HepG2 (cell line): ENCODE measurements around the gene SETD1A. TPM values are rescaled to one million over a fixed set of nuclear protein-coding genes. Genes with fewer than 3 reads are reported as not detected.

Source experiments
- NFE2L1 ChIP-seq: sonication (generic); formaldehyde crosslinking; IDR thresholded peaks from 2 replicates; pipeline ENCODE4 v1.4.0; 2020; ENCODE audit warnings: missing genetic modification reagents, mild to moderate bottlenecking, borderline replicate concordance
- RBAK ChIP-seq: sonication (generic); formaldehyde crosslinking; IDR thresholded peaks from 2 replicates; pipeline ENCODE4 v1.5.1; 2020; ENCODE audit warnings: mild to moderate bottlenecking, missing genetic modification reagents
- RFXANK ChIP-seq: IDR thresholded peaks from 2 replicates; pipeline ENCODE4 v1.6.1; 2016
- SMYD3 ChIP-seq: sonication (generic); formaldehyde crosslinking; IDR thresholded peaks from 2 replicates; pipeline ENCODE4 v1.8.1; 2023; ENCODE audit warnings: mild to moderate bottlenecking, missing genetic modification reagents
- SOX13 ChIP-seq, 3 experiments: fragments of 450-650 bp in 1 of 3; sonication (generic) in 1 of 3; formaldehyde crosslinking in 1 of 3; IDR thresholded peaks in 2 of 3; conservative IDR thresholded peaks in 1 of 3; 2 replicates each; pipeline versions ENCODE4 v1.5.0 to v1.6.1; 2016 to 2020; ENCODE audit warnings: antibody characterized with exemption in 1 of 3, mild to moderate bottlenecking in 1 of 3, missing compliant biosample characterization in 1 of 3, missing genetic modification reagents in 1 of 3, moderate library complexity in 1 of 3
- ZBTB20 ChIP-seq: sonication (generic); formaldehyde crosslinking; IDR thresholded peaks from 2 replicates; pipeline ENCODE4 v1.8.1; 2023; ENCODE audit warnings: missing genetic modification reagents, low read depth, mild to moderate bottlenecking, borderline replicate concordance
- ZBTB21 ChIP-seq: sonication (generic); formaldehyde crosslinking; IDR thresholded peaks from 2 replicates; pipeline ENCODE4 v1.4.0; 2020; ENCODE audit warnings: missing genetic modification reagents
- ZIK1 ChIP-seq: sonication (generic); formaldehyde crosslinking; IDR thresholded peaks from 2 replicates; pipeline ENCODE4 v1.5.0; 2020; ENCODE audit warnings: mild to moderate bottlenecking, low read depth, missing genetic modification reagents, borderline replicate concordance
- ZMYM2 ChIP-seq: sonication (generic); formaldehyde crosslinking; IDR thresholded peaks from 2 replicates; pipeline ENCODE4 v1.8.0; 2022; ENCODE audit warnings: mild to moderate bottlenecking, missing genetic modification reagents
- ZNF225 ChIP-seq: sonication (generic); formaldehyde crosslinking; IDR thresholded peaks from 2 replicates; pipeline ENCODE4 v1.4.0; 2020; ENCODE audit warnings: mild to moderate bottlenecking, missing genetic modification reagents
- ZNF343 ChIP-seq: sonication (generic); formaldehyde crosslinking; IDR thresholded peaks from 2 replicates; pipeline ENCODE4 v1.4.0; 2020; ENCODE audit warnings: mild to moderate bottlenecking, missing genetic modification reagents
- ZNF724P ChIP-seq: sonication (generic); formaldehyde crosslinking; IDR thresholded peaks from 2 replicates; pipeline ENCODE4 v1.8.0; 2022; ENCODE audit warnings: missing genetic modification reagents, borderline replicate concordance
- polyA plus RNA-seq, 8 experiments: library from polyadenylated mRNA; depleted of rRNA in 3 of 8; stranded (reverse) in 7 of 8; unstranded in 1 of 8; fragments of >200 nt; fragmentation: Illumina TruSeq in 4 of 8; extraction: Trizol in 4 of 8; gene quantifications; 2 replicates each; pipeline versions ENCODE4 v1.2.1 to v1.2.3, GENCODE V29; 2011 to 2016; ENCODE audit warnings: low read depth in 4 of 8, missing spikeins in 1 of 8, mixed read lengths in 1 of 8; ENCODE audit not compliant: insufficient read depth in 1 of 8
- total RNA-seq, 5 experiments: library from RNA; depleted of rRNA; stranded (reverse); fragments of >200 nt; fragmentation: Illumina TruSeq; extraction: Trizol; gene quantifications; 2 replicates each; pipeline ENCODE4 v1.2.3, GENCODE V29; 2016; ENCODE audit warnings: low read depth in 1 of 5
- TF ChIP-seq, protein P1 (sequence below): sonication (generic); formaldehyde crosslinking; IDR thresholded peaks from 2 replicates; pipeline ENCODE4 v1.8.1; 2022; ENCODE audit warnings: low read depth, mild to moderate bottlenecking, missing genetic modification reagents
- TF ChIP-seq, protein P2 (sequence below): sonication (generic); formaldehyde crosslinking; IDR thresholded peaks from 2 replicates; pipeline ENCODE4 v1.5.0; 2020; ENCODE audit warnings: missing genetic modification reagents
- TF ChIP-seq, protein P3 (sequence below): IDR thresholded peaks from 2 replicates; pipeline ENCODE4 v1.6.1; 2016; ENCODE audit warnings: low read depth, borderline replicate concordance
- TF ChIP-seq, protein P4 (sequence below): sonication (generic); formaldehyde crosslinking; IDR thresholded peaks from 2 replicates; pipeline ENCODE4 v1.4.0; 2020; ENCODE audit warnings: missing genetic modification reagents, mild to moderate bottlenecking, borderline replicate concordance
- TF ChIP-seq, protein P5 (sequence below): sonication (generic); formaldehyde crosslinking; IDR thresholded peaks from 2 replicates; pipeline ENCODE4 v1.4.0; 2020; ENCODE audit warnings: mild to moderate bottlenecking, missing genetic modification reagents

SETD1A gene
- total and polyA plus RNA-seq, 2 of the 13 experiments (the other 11 are each of a cell fraction or from before 2014, with no cell fraction given), result 3.8 to 5.6 TPM

DNA sequence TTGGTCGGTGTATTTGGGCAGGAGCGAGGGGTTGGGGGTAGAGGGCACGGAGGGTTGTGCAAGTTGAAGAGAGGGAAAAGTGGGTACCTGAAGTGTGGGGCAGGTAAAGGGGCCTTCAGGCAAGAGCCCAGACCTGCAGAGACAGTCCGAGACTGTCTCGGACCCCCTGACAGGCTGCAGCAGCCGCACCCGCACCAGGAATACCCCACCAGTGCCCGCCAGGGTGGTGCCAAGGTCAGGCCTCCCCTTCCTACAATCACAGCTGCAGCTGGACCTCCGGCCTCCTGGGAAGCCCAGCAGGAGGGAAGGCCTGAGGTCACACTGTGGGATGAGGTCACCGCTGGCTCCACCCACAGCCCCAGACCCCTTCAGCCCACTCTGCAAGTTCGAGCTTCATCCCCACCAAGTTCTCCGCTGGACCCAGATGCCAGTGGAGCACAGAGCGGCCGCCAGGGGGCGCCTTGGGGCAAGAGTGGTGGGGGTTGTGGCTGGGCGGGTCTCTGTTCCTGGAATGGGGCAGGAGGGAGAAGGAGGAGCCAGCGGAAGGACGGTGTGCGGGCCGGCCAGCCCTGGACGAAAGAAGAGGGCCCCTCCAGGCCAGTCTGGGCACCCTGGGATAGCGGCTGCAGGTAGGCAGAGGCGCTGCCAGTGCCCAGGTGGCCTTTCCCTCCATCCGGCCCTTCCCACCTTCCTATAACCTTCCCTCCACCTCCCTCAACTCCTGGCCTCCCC is 27.3 kb downstream of the SETD1A start, which contains the start of gene HSD3B7 (continued):
- TF ChIP-seq, protein P1, sequence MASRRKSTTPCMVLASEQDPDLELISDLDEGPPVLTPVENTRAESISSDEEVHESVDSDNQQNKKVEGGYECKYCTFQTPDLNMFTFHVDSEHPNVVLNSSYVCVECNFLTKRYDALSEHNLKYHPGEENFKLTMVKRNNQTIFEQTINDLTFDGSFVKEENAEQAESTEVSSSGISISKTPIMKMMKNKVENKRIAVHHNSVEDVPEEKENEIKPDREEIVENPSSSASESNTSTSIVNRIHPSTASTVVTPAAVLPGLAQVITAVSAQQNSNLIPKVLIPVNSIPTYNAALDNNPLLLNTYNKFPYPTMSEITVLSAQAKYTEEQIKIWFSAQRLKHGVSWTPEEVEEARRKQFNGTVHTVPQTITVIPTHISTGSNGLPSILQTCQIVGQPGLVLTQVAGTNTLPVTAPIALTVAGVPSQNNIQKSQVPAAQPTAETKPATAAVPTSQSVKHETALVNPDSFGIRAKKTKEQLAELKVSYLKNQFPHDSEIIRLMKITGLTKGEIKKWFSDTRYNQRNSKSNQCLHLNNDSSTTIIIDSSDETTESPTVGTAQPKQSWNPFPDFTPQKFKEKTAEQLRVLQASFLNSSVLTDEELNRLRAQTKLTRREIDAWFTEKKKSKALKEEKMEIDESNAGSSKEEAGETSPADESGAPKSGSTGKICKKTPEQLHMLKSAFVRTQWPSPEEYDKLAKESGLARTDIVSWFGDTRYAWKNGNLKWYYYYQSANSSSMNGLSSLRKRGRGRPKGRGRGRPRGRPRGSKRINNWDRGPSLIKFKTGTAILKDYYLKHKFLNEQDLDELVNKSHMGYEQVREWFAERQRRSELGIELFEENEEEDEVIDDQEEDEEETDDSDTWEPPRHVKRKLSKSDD, result no peak
- TF ChIP-seq, protein P2, sequence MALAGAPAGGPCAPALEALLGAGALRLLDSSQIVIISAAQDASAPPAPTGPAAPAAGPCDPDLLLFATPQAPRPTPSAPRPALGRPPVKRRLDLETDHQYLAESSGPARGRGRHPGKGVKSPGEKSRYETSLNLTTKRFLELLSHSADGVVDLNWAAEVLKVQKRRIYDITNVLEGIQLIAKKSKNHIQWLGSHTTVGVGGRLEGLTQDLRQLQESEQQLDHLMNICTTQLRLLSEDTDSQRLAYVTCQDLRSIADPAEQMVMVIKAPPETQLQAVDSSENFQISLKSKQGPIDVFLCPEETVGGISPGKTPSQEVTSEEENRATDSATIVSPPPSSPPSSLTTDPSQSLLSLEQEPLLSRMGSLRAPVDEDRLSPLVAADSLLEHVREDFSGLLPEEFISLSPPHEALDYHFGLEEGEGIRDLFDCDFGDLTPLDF (CRISPR knock-in tag), result peak; percentile 21; the same call in 1 of the 2 replicates
- TF ChIP-seq, protein P3, sequence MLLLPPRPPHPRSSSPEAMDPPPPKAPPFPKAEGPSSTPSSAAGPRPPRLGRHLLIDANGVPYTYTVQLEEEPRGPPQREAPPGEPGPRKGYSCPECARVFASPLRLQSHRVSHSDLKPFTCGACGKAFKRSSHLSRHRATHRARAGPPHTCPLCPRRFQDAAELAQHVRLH (CRISPR knock-in tag), result peak; percentile 74; the same call in 1 of the 2 replicates
- TF ChIP-seq ZBTB20 (CRISPR knock-in tag) (no peak), NFE2L1 (CRISPR knock-in tag) (no peak), ZBTB21 (CRISPR knock-in tag) (no peak), ZMYM2 (CRISPR knock-in tag) (peak; percentile 60; the same call in 1 of the 2 replicates), RFXANK (CRISPR knock-in tag) (0 out of 2 replicates have a peak, but pooled peaks have one; percentile 41), ZNF724P (CRISPR knock-in tag) (no peak), ZIK1 (CRISPR knock-in tag) (no peak), ZNF225 (CRISPR knock-in tag) (peak; percentile 50; the same call in 1 of the 2 replicates), ZNF343 (no peak), RBAK (CRISPR knock-in tag) (no peak), SOX13 (IDR thresholded peaks at IDR 0.05) (no peak), SOX13 (CRISPR knock-in tag; conservative IDR thresholded peaks at IDR 0.05 in 1 of 2, IDR thresholded peaks at IDR 0.05 in 1 of 2) (peak in 1 of 2 experiments; percentile 31; a peak in 2 of 4 replicates), SMYD3 (CRISPR knock-in tag) (no peak)
- TF ChIP-seq, protein P4, sequence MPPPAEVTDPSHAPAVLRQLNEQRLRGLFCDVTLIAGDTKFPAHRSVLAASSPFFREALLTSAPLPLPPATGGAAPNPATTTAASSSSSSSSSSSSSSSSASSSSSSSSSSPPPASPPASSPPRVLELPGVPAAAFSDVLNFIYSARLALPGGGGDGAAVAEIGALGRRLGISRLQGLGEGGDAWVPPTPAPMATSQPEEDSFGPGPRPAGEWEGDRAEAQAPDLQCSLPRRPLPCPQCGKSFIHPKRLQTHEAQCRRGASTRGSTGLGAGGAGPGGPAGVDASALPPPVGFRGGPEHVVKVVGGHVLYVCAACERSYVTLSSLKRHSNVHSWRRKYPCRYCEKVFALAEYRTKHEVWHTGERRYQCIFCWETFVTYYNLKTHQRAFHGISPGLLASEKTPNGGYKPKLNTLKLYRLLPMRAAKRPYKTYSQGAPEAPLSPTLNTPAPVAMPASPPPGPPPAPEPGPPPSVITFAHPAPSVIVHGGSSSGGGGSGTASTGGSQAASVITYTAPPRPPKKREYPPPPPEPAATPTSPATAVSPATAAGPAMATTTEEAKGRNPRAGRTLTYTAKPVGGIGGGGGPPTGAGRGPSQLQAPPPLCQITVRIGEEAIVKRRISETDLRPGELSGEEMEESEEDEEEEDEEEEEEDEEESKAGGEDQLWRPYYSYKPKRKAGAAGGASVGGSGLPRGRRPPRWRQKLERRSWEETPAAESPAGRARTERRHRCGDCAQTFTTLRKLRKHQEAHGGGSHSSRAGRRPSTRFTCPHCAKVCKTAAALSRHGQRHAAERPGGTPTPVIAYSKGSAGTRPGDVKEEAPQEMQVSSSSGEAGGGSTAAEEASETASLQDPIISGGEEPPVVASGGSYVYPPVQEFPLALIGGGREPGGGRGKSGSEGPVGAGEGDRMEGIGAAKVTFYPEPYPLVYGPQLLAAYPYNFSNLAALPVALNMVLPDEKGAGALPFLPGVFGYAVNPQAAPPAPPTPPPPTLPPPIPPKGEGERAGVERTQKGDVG (CRISPR knock-in tag), result no peak; the same call in none of the 2 replicates
- TF ChIP-seq, protein P5, sequence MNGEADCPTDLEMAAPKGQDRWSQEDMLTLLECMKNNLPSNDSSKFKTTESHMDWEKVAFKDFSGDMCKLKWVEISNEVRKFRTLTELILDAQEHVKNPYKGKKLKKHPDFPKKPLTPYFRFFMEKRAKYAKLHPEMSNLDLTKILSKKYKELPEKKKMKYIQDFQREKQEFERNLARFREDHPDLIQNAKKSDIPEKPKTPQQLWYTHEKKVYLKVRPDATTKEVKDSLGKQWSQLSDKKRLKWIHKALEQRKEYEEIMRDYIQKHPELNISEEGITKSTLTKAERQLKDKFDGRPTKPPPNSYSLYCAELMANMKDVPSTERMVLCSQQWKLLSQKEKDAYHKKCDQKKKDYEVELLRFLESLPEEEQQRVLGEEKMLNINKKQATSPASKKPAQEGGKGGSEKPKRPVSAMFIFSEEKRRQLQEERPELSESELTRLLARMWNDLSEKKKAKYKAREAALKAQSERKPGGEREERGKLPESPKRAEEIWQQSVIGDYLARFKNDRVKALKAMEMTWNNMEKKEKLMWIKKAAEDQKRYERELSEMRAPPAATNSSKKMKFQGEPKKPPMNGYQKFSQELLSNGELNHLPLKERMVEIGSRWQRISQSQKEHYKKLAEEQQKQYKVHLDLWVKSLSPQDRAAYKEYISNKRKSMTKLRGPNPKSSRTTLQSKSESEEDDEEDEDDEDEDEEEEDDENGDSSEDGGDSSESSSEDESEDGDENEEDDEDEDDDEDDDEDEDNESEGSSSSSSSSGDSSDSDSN, result no peak; the same call in 1 of the 2 replicates
